Measurements from ENCODE around the gene PPP2R5D.

PPP2R5D gene

GRCh38 chr6:43005844-43006243, 21.5 kb downstream of the PPP2R5D start:
- Histone ChIP-seq H3K4me3 (replicated peaks; ENCODE audit: low read depth, low read length) (no peak overlapping the region), H3K27me3 (replicated peaks; ENCODE audit: control insufficient read depth, insufficient read depth, low read length) (no peaks in the 10 kb centered on the region), H3K36me3 (ENCODE audit: control insufficient read depth, insufficient read depth, low read length) (peaks cover 17% of the 10 kb centered on the region)
- no peak for DNase-seq (ENCODE audit: extremely low read depth, insufficient read length)
- no peak for TF ChIP-seq CTCF (IDR thresholded peaks at IDR 0.05; ENCODE audit: insufficient read depth, low read length, poor library complexity, severe bottlenecking)

DNA sequence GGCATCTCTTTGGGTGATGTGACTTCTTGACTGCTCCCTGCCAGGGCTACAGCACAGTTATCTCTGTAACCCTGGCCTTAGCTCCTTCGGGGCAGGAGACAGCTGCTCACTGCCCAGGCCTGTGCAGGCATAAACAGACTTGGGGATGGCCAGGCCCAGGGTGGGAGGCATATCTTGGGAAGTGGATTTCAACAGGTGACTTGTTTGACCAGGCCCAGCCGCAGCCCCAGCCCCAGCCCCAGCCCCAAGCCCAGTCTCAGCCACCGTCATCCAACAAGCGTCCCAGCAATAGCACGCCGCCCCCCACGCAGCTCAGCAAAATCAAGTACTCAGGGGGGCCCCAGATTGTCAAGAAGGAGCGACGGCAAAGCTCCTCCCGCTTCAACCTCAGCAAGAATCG, 21.9 kb downstream of the PPP2R5D start:
- Histone ChIP-seq H3K27me3 (replicated peaks; ENCODE audit: control insufficient read depth, insufficient read depth, low read length) (no peaks in the 10 kb centered on the region), H3K4me3 (replicated peaks; ENCODE audit: low read depth, low read length) (no peak overlapping the region), H3K36me3 (ENCODE audit: control insufficient read depth, insufficient read depth, low read length) (peaks cover 21% of the 10 kb centered on the region)
- TF ChIP-seq CTCF (IDR thresholded peaks at IDR 0.05; ENCODE audit: insufficient read depth, low read length, poor library complexity, severe bottlenecking) = no peak
- no peak for DNase-seq (ENCODE audit: extremely low read depth, insufficient read length)

GRCh38 chr6:43007126-43007525, 22.8 kb downstream of the PPP2R5D start:
- H3K36me3 ChIP-seq (ENCODE audit: control insufficient read depth, insufficient read depth, low read length) = peaks cover 27% of the 10 kb centered on the region

DNA sequence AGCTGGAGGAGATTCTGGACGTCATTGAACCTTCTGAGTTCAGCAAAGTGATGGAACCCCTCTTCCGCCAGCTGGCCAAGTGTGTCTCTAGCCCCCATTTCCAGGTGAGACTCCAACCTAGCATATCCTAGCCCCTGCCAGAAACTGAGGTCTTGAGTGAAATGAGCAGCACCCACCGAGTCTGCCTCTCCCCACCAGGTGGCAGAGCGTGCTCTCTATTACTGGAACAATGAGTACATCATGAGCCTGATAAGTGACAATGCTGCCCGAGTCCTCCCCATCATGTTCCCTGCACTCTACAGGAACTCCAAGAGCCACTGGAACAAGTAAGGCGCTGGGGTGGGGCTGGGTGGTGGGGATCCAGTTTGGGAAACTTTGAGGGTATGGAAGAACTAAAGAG, 24.8 kb downstream of the PPP2R5D start:
- Histone ChIP-seq H3K4me3 (replicated peaks; ENCODE audit: low read depth, low read length) (no peak overlapping the region), H3K36me3 (ENCODE audit: control insufficient read depth, insufficient read depth, low read length) (peaks cover 30% of the 10 kb centered on the region), H3K27me3 (replicated peaks; ENCODE audit: control insufficient read depth, insufficient read depth, low read length) (no peaks in the 10 kb centered on the region)
- TF ChIP-seq CTCF (IDR thresholded peaks at IDR 0.05; ENCODE audit: insufficient read depth, low read length, poor library complexity, severe bottlenecking) = peak; percentile 62
- no peak for DNase-seq (ENCODE audit: extremely low read depth, insufficient read length)

More at GRCh38 chr6:43007126-43007525, 22.8 kb downstream of the PPP2R5D start:
- no peak for DNase-seq (ENCODE audit: extremely low read depth, insufficient read length)
- no peak for TF ChIP-seq CTCF (IDR thresholded peaks at IDR 0.05; ENCODE audit: insufficient read depth, low read length, poor library complexity, severe bottlenecking)
- H3K27me3 ChIP-seq (replicated peaks; ENCODE audit: control insufficient read depth, insufficient read depth, low read length) = no peaks in the 10 kb centered on the region
- no peak overlapping the region for H3K4me3 ChIP-seq (replicated peaks; ENCODE audit: low read depth, low read length)

DNA sequence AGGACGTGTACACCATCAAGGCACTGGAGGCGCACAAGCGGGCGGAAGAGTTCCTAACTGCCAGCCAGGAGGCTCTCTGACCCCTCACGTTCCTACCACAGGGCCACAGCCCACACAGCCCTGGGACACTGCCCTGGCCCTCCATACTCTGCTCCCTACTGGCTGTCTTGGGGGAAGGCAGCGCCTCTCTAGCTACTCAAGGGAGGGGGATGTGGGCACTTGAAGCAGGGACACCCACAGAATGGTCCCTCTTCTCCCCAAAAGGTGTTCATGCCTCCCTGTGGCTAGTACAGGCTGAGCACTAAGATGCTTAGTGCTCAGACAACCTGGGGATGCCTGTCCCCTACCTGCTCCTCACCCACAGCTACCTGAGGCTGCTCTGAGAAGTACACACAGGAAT, 26.8 kb downstream of the PPP2R5D start:
- TF ChIP-seq CTCF (IDR thresholded peaks at IDR 0.05; ENCODE audit: insufficient read depth, low read length, poor library complexity, severe bottlenecking) = no peak
- Histone ChIP-seq H3K36me3 (ENCODE audit: control insufficient read depth, insufficient read depth, low read length) (peaks cover 30% of the 10 kb centered on the region), H3K27me3 (replicated peaks; ENCODE audit: control insufficient read depth, insufficient read depth, low read length) (no peaks in the 10 kb centered on the region), H3K4me3 (replicated peaks; ENCODE audit: low read depth, low read length) (no peak overlapping the region)
- no peak for DNase-seq (ENCODE audit: extremely low read depth, insufficient read length)

DNA sequence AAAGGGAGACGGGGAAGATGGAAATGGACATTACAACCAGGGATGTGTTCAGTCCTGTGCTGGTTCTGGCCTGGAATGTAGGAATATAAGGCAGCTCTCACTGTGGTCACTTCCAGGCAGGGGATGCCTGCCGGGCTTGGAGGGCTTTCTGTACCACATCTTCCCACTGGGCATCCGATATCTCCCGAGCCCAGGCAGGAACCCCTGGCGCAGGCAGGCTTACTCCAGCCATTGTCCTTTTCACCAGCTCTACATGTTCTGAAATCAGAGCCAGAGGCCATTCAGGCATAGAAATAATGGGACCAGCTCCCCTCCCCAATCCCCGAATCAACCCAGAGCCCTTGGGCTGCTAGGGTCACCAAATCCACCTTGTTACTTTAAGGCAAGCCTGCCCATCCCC, 28.0 kb downstream of the PPP2R5D start:
- peaks cover 26% of the 10 kb centered on the region for H3K36me3 ChIP-seq (ENCODE audit: control insufficient read depth, insufficient read depth, low read length)
- no peak for TF ChIP-seq CTCF (IDR thresholded peaks at IDR 0.05; ENCODE audit: insufficient read depth, low read length, poor library complexity, severe bottlenecking)
- no peaks in the 10 kb centered on the region for H3K27me3 ChIP-seq (replicated peaks; ENCODE audit: control insufficient read depth, insufficient read depth, low read length)
- DNase-seq (ENCODE audit: extremely low read depth, insufficient read length) = no peak
- H3K4me3 ChIP-seq (replicated peaks; ENCODE audit: low read depth, low read length) = peak overlapping the region; percentile 67

All from GM06990 (cell line).